Measurements from ENCODE around the gene OSER1.

DNA sequence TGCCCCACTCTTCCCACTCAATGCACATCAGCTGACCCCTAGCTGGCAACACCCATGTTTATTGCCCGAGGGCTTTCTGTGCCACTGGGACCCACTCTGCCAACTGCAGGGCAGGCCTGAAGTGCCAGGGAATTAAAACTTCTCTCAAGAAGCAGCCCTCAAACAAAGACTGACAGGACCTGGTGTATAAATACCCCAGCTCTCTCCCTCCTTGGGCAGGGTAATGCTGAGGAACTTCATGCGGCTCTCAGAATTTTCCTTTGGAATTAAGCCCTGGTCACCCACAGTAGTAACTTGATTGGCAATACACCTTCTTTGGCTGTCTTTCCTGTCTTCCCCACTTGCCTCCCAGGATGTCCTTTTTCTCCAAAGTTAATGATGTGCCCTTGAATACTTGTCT, 31.2 kb upstream of the OSER1 start:
- TF ChIP-seq, protein P1, sequence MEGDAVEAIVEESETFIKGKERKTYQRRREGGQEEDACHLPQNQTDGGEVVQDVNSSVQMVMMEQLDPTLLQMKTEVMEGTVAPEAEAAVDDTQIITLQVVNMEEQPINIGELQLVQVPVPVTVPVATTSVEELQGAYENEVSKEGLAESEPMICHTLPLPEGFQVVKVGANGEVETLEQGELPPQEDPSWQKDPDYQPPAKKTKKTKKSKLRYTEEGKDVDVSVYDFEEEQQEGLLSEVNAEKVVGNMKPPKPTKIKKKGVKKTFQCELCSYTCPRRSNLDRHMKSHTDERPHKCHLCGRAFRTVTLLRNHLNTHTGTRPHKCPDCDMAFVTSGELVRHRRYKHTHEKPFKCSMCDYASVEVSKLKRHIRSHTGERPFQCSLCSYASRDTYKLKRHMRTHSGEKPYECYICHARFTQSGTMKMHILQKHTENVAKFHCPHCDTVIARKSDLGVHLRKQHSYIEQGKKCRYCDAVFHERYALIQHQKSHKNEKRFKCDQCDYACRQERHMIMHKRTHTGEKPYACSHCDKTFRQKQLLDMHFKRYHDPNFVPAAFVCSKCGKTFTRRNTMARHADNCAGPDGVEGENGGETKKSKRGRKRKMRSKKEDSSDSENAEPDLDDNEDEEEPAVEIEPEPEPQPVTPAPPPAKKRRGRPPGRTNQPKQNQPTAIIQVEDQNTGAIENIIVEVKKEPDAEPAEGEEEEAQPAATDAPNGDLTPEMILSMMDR (IDR thresholded peaks at IDR 0.05): no peak
- no peak for TF ChIP-seq POLR2A (IDR thresholded peaks at IDR 0.05)
